HepG2 (cell line): Measurements from ENCODE around the gene DCST2. TPM values are rescaled to one million over a fixed set of nuclear protein-coding genes. Genes with fewer than 3 reads are reported as not detected.

Source experiments
- ADNP ChIP-seq: sonication (generic); formaldehyde crosslinking; IDR thresholded peaks from 2 replicates; pipeline ENCODE4 v1.4.0; 2020; ENCODE audit warnings: missing genetic modification reagents
- AKAP8 ChIP-seq: sonication (generic); formaldehyde crosslinking; IDR thresholded peaks from 2 replicates; pipeline ENCODE4 v1.5.1; 2020; ENCODE audit warnings: mild to moderate bottlenecking, missing genetic modification reagents
- ATRX ChIP-seq: sonication (generic); formaldehyde crosslinking; IDR thresholded peaks from 2 replicates; pipeline ENCODE4 v1.4.0; 2020; ENCODE audit warnings: missing genetic modification reagents, borderline replicate concordance
- CENPX ChIP-seq: sonication (generic); formaldehyde crosslinking; IDR thresholded peaks from 2 replicates; pipeline ENCODE4 v1.9.0; 2021; ENCODE audit warnings: mild to moderate bottlenecking, missing genetic modification reagents, moderate library complexity
- CREM ChIP-seq, 2 experiments: sonication (generic) in 1 of 2; formaldehyde crosslinking in 1 of 2; IDR thresholded peaks; 2 replicates each; pipeline versions ENCODE4 v1.4.0 to v1.6.1; 2016 to 2020; ENCODE audit warnings: antibody characterized with exemption in 1 of 2, mild to moderate bottlenecking in 1 of 2, missing genetic modification reagents in 1 of 2
- MTA1 ChIP-seq: sonication (generic); formaldehyde crosslinking; IDR thresholded peaks from 2 replicates; pipeline ENCODE4 v1.4.0; 2020; ENCODE audit warnings: missing genetic modification reagents, mild to moderate bottlenecking, borderline replicate concordance
- NR1H2 ChIP-seq: sonication (generic); formaldehyde crosslinking; IDR thresholded peaks from 2 replicates; pipeline ENCODE4 v1.8.1; 2022; ENCODE audit warnings: low read depth, missing genetic modification reagents, borderline replicate concordance
- PHF8 ChIP-seq: sonication (generic); formaldehyde crosslinking; IDR thresholded peaks from 2 replicates; pipeline ENCODE4 v1.5.0; 2020; ENCODE audit warnings: missing genetic modification reagents
- POLR2G ChIP-seq: fragments of 200-400 bp; formaldehyde crosslinking; IDR thresholded peaks from 2 replicates; pipeline ENCODE4 v1.6.1; 2018; ENCODE audit warnings: mild to moderate bottlenecking, low read depth, low read length, moderate library complexity
- PRMT3 ChIP-seq: sonication (generic); formaldehyde crosslinking; IDR thresholded peaks from 2 replicates; pipeline ENCODE4 v1.8.1; 2022; ENCODE audit warnings: low read depth, mild to moderate bottlenecking, moderate library complexity, missing genetic modification reagents, borderline replicate concordance
- TCF7 ChIP-seq: sonication (generic); IDR thresholded peaks from 2 replicates; pipeline ENCODE4 v1.6.1; 2016; ENCODE audit warnings: antibody characterized with exemption, low read depth
- ZBTB1 ChIP-seq: sonication (generic); formaldehyde crosslinking; IDR thresholded peaks from 2 replicates; pipeline ENCODE4 v1.4.0; 2020; ENCODE audit warnings: missing genetic modification reagents, borderline replicate concordance
- ZMYM3 ChIP-seq: sonication (generic); formaldehyde crosslinking; IDR thresholded peaks from 2 replicates; pipeline ENCODE4 v1.5.1; 2020; ENCODE audit warnings: mild to moderate bottlenecking, missing genetic modification reagents
- ZNF274 ChIP-seq: sonication (generic); formaldehyde crosslinking; IDR thresholded peaks from 2 replicates; pipeline ENCODE4 v1.5.1; 2020; ENCODE audit warnings: mild to moderate bottlenecking, missing genetic modification reagents
- ZNF510 ChIP-seq: sonication (generic); formaldehyde crosslinking; IDR thresholded peaks from 2 replicates; pipeline ENCODE4 v1.4.0; 2020; ENCODE audit warnings: low read depth, mild to moderate bottlenecking, missing genetic modification reagents
- polyA plus RNA-seq, 8 experiments: library from polyadenylated mRNA; depleted of rRNA in 3 of 8; stranded (reverse) in 7 of 8; unstranded in 1 of 8; fragments of >200 nt; fragmentation: Illumina TruSeq in 4 of 8; extraction: Trizol in 4 of 8; gene quantifications; 2 replicates each; pipeline versions ENCODE4 v1.2.1 to v1.2.3, GENCODE V29; 2011 to 2016; ENCODE audit warnings: low read depth in 4 of 8, missing spikeins in 1 of 8, mixed read lengths in 1 of 8; ENCODE audit not compliant: insufficient read depth in 1 of 8
- total RNA-seq, 5 experiments: library from RNA; depleted of rRNA; stranded (reverse); fragments of >200 nt; fragmentation: Illumina TruSeq; extraction: Trizol; gene quantifications; 2 replicates each; pipeline ENCODE4 v1.2.3, GENCODE V29; 2016; ENCODE audit warnings: low read depth in 1 of 5
- TF ChIP-seq, protein P1 (sequence below): sonication (generic); formaldehyde crosslinking; IDR thresholded peaks from 2 replicates; pipeline ENCODE4 v1.5.0; 2020; ENCODE audit warnings: missing genetic modification reagents, mild to moderate bottlenecking, borderline replicate concordance
- TF ChIP-seq, protein P2 (sequence below): IDR thresholded peaks from 2 replicates; pipeline ENCODE4 v1.6.1; 2016; ENCODE audit warnings: low read depth, borderline replicate concordance
- TF ChIP-seq, protein P3 (sequence below): sonication (generic); formaldehyde crosslinking; IDR thresholded peaks from 2 replicates; pipeline ENCODE4 v1.4.0; 2020; ENCODE audit warnings: mild to moderate bottlenecking, missing genetic modification reagents, borderline replicate concordance
- TF ChIP-seq, protein P4 (sequence below): sonication (generic); formaldehyde crosslinking; IDR thresholded peaks from 2 replicates; pipeline ENCODE4 v1.9.0; 2021; ENCODE audit warnings: missing genetic modification reagents, borderline replicate concordance

The DCST2 gene
- total and polyA plus RNA-seq, 2 of the 13 experiments (the other 11 are each of a cell fraction or from before 2014, with no cell fraction given) = 0.74 TPM; not detected in 1

DNA sequence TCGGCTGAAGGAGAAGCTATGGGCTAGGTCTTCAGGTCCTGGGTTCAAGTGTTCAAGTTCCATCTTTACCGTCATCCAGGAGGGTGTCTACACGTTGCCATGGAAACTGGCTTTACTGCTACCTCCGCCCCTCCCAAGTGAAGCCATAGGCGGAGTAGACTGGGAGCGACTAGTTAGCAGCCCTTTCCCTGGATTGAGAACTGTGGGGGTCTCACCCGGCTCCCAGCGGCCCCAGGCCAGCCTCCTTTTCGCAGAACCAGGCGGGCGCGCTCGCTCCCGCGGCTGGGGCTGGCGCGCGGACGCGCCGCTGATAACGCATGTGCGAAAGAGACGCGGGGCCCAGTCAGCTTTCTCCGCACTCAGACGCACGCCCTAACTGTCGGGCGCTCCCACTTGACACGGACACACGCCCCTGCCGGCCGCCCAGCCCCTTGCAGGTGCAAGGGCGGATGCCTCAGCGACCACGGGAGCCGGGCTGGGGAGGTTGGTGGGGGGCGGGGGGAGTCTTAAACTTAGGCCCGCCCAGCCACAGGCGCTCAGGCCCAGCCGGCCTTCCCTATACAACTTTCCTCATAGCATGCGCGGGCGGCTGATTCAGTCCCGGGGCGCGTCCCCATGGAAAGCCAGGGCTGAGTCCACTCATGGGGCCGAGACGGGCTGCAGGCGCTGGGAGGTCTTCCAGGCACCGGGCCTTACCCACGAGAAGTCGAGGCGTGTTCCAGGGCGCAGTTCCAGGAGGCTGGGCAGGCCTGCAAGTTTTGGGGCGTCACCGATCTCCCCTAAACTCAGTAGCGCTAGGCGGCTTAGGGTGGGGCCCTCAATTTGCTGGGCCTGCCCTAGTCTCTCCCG is 37.4 kb upstream of the DCST2 start (continued):
- TF ChIP-seq NR1H2 (no peak), CENPX (CRISPR knock-in tag) (no peak), ZBTB1 (no peak), ZMYM3 (CRISPR knock-in tag) (no peak), POLR2G (peak; percentile 48; the same call in 1 of the 2 replicates), TCF7 (no peak), PRMT3 (no peak), ADNP (no peak), MTA1 (no peak), ZNF274 (CRISPR knock-in tag) (no peak), ZNF510 (CRISPR knock-in tag) (no peak), ATRX (no peak), PHF8 (CRISPR knock-in tag) (no peak), CREM (IDR thresholded peaks at IDR 0.05) (no peak), CREM (CRISPR knock-in tag; IDR thresholded peaks at IDR 0.05) (no peak), AKAP8 (CRISPR knock-in tag) (peak; percentile 88)
- TF ChIP-seq, protein P1, sequence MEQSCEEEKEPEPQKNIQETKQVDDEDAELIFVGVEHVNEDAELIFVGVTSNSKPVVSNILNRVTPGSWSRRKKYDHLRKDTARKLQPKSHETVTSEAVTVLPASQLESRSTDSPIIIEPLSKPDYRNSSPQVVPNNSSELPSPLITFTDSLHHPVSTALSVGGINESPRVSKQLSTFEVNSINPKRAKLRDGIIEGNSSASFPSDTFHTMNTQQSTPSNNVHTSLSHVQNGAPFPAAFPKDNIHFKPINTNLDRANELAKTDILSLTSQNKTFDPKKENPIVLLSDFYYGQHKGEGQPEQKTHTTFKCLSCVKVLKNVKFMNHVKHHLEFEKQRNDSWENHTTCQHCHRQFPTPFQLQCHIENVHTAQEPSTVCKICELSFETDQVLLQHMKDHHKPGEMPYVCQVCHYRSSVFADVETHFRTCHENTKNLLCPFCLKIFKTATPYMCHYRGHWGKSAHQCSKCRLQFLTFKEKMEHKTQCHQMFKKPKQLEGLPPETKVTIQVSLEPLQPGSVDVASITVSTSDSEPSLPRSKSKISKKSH (CRISPR knock-in tag) = no peak
- TF ChIP-seq, protein P2, sequence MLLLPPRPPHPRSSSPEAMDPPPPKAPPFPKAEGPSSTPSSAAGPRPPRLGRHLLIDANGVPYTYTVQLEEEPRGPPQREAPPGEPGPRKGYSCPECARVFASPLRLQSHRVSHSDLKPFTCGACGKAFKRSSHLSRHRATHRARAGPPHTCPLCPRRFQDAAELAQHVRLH (CRISPR knock-in tag) = peak; percentile 35; the same call in 1 of the 2 replicates
- TF ChIP-seq, protein P3, sequence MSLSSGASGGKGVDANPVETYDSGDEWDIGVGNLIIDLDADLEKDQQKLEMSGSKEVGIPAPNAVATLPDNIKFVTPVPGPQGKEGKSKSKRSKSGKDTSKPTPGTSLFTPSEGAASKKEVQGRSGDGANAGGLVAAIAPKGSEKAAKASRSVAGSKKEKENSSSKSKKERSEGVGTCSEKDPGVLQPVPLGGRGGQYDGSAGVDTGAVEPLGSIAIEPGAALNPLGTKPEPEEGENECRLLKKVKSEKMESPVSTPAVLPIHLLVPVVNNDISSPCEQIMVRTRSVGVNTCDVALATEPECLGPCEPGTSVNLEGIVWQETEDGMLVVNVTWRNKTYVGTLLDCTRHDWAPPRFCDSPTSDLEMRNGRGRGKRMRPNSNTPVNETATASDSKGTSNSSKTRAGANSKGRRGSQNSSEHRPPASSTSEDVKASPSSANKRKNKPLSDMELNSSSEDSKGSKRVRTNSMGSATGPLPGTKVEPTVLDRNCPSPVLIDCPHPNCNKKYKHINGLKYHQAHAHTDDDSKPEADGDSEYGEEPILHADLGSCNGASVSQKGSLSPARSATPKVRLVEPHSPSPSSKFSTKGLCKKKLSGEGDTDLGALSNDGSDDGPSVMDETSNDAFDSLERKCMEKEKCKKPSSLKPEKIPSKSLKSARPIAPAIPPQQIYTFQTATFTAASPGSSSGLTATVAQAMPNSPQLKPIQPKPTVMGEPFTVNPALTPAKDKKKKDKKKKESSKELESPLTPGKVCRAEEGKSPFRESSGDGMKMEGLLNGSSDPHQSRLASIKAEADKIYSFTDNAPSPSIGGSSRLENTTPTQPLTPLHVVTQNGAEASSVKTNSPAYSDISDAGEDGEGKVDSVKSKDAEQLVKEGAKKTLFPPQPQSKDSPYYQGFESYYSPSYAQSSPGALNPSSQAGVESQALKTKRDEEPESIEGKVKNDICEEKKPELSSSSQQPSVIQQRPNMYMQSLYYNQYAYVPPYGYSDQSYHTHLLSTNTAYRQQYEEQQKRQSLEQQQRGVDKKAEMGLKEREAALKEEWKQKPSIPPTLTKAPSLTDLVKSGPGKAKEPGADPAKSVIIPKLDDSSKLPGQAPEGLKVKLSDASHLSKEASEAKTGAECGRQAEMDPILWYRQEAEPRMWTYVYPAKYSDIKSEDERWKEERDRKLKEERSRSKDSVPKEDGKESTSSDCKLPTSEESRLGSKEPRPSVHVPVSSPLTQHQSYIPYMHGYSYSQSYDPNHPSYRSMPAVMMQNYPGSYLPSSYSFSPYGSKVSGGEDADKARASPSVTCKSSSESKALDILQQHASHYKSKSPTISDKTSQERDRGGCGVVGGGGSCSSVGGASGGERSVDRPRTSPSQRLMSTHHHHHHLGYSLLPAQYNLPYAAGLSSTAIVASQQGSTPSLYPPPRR (CRISPR knock-in tag) = no peak
- TF ChIP-seq, protein P4, sequence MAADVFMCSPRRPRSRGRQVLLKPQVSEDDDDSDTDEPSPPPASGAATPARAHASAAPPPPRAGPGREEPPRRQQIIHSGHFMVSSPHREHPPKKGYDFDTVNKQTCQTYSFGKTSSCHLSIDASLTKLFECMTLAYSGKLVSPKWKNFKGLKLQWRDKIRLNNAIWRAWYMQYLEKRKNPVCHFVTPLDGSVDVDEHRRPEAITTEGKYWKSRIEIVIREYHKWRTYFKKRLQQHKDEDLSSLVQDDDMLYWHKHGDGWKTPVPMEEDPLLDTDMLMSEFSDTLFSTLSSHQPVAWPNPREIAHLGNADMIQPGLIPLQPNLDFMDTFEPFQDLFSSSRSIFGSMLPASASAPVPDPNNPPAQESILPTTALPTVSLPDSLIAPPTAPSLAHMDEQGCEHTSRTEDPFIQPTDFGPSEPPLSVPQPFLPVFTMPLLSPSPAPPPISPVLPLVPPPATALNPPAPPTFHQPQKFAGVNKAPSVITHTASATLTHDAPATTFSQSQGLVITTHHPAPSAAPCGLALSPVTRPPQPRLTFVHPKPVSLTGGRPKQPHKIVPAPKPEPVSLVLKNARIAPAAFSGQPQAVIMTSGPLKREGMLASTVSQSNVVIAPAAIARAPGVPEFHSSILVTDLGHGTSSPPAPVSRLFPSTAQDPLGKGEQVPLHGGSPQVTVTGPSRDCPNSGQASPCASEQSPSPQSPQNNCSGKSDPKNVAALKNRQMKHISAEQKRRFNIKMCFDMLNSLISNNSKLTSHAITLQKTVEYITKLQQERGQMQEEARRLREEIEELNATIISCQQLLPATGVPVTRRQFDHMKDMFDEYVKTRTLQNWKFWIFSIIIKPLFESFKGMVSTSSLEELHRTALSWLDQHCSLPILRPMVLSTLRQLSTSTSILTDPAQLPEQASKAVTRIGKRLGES (CRISPR knock-in tag) = no peak
